ENCODE data around the gene PPARA.
"Not testable (repeated sequence)": the region's sequence is repeated elsewhere in the genome, so short reads cannot be mapped to it uniquely, and the experiment has no call there.

The PPARA gene

DNA sequence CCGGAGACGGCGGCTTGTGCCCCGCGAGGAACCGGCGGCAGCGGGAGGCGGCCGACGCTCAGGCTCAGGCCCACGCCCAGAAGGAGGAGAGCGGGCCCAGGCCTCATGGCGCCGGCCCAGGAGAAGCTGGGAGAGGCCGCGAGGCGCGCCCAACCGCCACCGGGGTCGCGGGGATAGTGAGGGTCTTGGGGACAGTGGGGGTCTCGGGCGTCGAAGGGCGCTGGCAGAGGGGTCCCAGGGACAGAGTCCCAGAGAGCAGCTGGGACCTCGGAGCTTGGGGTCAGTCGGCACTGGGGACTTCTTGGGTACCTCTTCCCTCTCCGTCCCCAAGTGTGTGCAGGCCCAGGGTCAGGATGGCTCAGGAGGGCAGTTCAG, 112.9 kb downstream of the PPARA start, which contains the start of gene PKDREJ:
Gene PKDREJ (minus strand): TSS at position 128 of the 375 bp plus-strand sequence. CDS start 21 bp downstream, at position 107.
- no peak for DNase-seq
- peaks cover 22% of the 10 kb centered on the region for H3K4me1 Mint-ChIP-seq
- H3K27ac Mint-ChIP-seq, result no peak within 1 kb of the TSS
- peaks cover 91% of the 10 kb centered on the region for H3K27me3 Mint-ChIP-seq
- H3K9me3 Mint-ChIP-seq, result peaks cover 10 to 14% of the 10 kb centered on the region in 2 donors
- peak within 1 kb of the TSS; percentile 49 to 69 for H3K4me3 Mint-ChIP-seq
- ATAC-seq, result no peak

DNA sequence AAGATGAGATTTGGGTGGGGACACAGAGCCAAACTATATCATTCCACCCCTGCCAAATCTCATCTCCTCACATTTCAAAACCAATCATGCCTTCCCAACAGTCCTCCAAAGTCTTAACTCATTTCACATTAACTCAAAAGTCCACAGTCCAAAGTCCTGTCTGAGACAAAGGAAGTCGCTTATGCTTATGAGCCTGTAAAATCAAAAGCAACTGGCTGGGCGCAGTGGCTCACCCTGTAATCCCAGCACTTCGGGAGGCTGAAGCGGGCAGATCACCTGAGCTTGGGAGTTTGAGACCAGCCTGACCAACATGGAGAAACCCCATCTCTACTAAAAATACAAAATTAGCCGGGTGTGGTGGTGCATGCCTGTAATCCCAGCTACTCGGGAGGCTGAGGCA, 114.2 kb downstream of the PPARA start:
- peaks cover 10 to 14% of the 10 kb centered on the region in 2 donors for H3K9me3 Mint-ChIP-seq
- H3K4me3 Mint-ChIP-seq, H3K27ac Mint-ChIP-seq: not testable (repeated sequence)

DNA sequence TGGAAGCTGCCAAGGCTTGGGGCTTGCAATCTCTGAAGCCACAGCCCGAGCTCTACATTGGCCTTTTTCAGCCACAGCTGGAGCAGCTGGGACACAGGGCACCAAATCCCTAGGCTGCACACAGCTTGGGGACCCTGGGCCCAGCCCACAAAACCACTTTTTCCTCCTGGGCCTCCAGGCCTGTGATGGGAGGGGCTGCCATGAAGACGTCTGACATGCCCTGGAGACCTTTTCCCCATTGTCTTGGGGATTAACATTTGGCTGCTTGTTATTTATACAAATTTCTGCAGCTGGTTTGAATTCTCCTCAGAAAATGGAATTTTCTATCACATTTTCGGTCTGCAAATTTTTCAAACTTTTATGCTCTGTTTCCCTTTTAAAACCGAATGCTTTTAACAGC, 115.3 kb downstream of the PPARA start:
- H3K27ac Mint-ChIP-seq, H3K4me3 Mint-ChIP-seq, ATAC-seq, DNase-seq: not testable (repeated sequence)
- Mint-ChIP-seq H3K9me3 (peaks cover 10 to 14% of the 10 kb centered on the region in 2 donors), H3K4me1 (peaks cover 27% of the 10 kb centered on the region), H3K27me3 (peaks cover 69% of the 10 kb centered on the region)

More for the DNA sequence above, 114.2 kb downstream of the PPARA start:
- ATAC-seq, DNase-seq: not testable (repeated sequence)
- H3K4me1 Mint-ChIP-seq, result peaks cover 27% of the 10 kb centered on the region
- peaks cover 80% of the 10 kb centered on the region for H3K27me3 Mint-ChIP-seq

DNA sequence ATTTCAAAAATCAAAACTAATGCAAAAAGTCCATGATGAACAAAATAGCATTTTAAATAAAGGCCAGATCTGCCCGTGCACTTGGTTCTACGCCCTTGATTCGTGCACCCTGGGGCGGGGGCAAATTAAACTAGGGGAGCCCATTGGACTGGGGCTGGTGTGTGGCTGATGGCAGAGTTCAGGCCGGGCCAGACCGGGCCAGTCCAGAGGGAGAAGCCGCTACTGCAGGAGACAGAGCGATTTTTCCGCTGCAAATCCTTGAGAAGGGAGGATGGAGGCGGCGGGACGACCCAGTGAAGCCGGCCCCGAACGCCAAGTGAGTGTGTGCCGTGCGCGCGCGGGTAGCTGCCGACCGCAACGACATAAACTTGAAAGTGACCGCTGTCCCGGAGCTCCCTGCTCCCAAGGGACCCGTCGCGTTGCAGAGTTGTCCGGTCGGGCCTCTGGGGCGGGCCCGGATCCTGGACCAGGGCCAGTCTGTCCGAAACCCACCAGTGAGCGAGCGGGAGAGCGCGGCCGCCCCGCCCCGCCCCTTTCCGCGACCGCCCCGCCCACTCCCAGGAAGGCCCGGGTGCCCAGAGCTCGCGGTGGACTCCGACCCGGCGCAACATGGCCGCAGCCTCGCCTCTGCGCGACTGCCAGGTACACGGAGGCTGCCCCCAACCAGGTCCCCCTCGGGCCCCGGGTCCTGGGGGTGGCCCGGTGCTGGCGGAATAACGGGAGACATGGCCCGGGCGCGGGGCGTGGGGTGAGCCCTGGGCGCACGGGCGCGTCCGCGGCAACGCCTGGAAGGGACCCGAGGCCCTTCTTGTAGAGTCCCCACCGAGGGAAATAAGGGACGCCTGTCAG, 117.3 kb downstream of the PPARA start, which contains the start of gene TTC38:
Gene TTC38 (plus strand): TSS at position 578 of the 849 bp plus-strand sequence. CDS start 32 bp downstream, at position 610.
- peaks cover 49% of the 10 kb centered on the region for H3K27me3 Mint-ChIP-seq
- H3K4me1 Mint-ChIP-seq, result peaks cover 21% of the 10 kb centered on the region
- peak within 1 kb of the TSS; percentile 80 to 90 for H3K27ac Mint-ChIP-seq
- peak; percentile 48 to 50 for DNase-seq
- peak; percentile 86 for ATAC-seq
- peak within 1 kb of the TSS; percentile 88 to 93 for H3K4me3 Mint-ChIP-seq
- H3K9me3 Mint-ChIP-seq, result peaks cover 10 to 14% of the 10 kb centered on the region in 2 donors

DNA sequence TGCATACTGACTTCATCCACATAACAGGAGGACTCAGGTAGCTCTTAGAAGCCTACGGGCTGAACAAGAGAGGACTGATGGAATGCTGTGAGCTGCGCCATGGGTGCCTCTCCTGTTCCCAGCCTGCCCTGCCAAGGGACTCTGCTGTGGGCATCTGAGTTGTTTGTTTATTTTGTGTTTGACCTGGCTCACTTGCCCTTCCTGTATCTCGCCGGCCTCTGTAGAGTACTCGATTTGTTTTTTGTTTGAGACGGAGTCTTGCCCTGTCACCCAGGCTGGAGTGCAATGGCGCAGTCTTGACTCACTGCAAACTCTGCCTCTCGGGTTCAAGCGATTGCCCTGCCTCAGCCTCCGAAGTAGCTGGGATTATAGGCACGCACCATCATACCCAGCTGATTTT, 119.2 kb downstream of the PPARA start:
- no peak overlapping the region for H3K27ac Mint-ChIP-seq

DNA sequence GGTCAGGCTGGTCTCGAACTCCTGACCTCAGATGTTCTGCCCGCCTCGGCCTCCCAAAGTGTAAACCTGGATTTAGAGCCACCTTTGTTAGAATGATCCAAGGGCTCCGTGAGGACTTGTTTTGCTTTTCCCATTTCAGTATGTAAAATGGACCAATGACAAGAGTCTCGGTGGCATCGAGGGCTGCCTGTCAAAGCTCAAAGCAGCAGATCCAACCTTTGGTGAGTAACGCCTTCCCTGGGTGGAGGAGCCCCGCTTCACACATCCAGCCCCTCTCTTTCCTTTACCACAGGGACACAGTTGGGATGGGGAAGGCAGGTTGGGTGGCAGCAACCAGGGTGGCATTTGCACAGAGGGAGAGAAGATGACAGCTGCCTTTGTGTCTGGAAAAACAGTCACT, 121.9 kb downstream of the PPARA start:
- Mint-ChIP-seq H3K27me3 (peaks cover 5% of the 10 kb centered on the region), H3K27ac (no peak overlapping the region)

More for the DNA sequence above, 119.2 kb downstream of the PPARA start:
- peaks cover 10 to 14% of the 10 kb centered on the region in 2 donors for H3K9me3 Mint-ChIP-seq
- no peak for DNase-seq
- H3K4me3 Mint-ChIP-seq, result no peak overlapping the region
- ATAC-seq, result no peak
- H3K4me1 Mint-ChIP-seq, result peaks cover 15% of the 10 kb centered on the region
- peaks cover 31% of the 10 kb centered on the region for H3K27me3 Mint-ChIP-seq

DNA sequence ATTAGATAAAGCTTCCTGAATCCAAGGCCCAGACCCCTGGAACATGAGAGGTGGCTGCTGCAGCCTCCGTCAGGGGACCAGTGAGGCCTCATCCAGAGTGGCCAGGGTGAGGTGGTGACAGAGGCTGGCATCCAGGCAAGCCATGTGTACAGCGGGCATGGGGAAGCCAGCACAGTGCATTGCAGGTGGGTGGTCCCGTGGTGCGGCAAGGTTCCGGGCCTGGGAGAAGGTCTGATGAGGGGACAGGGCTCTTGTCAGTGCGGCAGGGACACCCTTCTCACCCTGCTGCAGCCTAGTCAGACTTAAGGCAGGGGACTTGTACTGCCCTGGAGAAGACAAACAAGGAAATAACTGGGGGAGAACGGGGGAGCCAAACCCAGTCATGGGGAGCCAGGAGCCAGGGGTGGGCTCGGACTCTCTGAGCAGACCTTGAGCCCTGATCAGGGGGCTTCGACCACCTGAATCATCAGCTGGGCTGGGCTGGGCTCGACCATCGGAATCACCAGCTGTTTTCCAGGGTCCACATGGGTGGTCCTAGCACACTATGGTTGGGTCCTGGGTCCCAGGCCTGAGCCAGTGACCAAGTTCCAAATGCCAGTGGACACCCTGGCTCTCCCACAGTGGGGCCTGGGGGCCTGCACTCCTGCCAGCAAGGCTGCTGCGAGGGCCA, 122.6 kb downstream of the PPARA start:
- peaks cover 13% of the 10 kb centered on the region for H3K4me1 Mint-ChIP-seq
- H3K27ac Mint-ChIP-seq, result no peak overlapping the region
- ATAC-seq (no peak), DNase-seq (no peak)
- H3K27me3 Mint-ChIP-seq, result no peaks in the 10 kb centered on the region
- no peak overlapping the region for H3K4me3 Mint-ChIP-seq
- peaks cover 6 to 9% of the 10 kb centered on the region in 2 donors for H3K9me3 Mint-ChIP-seq

More for the DNA sequence above, 121.9 kb downstream of the PPARA start:
- Mint-ChIP-seq H3K4me1 (peaks cover 18% of the 10 kb centered on the region), H3K9me3 (peaks cover 6 to 9% of the 10 kb centered on the region in 2 donors), H3K4me3 (no peak overlapping the region)
- no peak for DNase-seq
- ATAC-seq, result no peak

DNA sequence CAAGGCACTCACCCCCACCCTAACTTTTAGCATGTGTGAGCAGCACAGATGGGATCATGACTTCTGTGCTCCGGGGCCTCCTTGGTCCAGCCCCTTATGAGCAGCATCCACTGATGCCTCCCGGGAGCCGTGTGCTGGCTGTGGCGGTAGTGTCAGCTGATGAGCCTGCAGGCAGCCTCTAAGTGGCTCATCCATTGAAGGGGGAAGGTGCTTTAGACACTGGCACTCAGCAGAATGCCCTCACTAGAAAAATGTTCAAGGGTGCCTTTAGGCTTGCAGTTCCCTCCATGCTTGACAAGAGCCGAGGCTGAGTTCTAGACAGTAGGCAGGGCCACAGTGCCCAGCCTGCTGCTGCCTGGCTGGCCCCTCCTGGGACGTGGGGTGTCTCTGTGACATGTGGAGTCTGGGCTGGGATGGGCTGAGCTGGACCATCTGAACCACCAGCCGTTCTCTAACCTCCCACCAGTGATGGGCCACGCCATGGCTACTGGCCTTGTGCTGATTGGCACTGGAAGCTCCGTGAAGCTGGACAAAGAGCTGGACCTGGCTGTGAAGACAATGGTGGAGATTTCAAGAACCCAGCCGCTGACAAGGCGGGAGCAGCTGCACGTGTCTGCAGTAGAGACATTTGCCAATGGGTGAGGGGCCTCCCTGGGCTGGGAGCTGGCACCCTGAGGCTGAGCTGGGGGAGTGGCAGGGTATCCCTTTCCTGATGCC, 123.3 kb downstream of the PPARA start:
- Mint-ChIP-seq H3K4me1 (peaks cover 6% of the 10 kb centered on the region), H3K27me3 (no peaks in the 10 kb centered on the region), H3K4me3 (no peak overlapping the region), H3K9me3 (peaks cover 6 to 9% of the 10 kb centered on the region in 2 donors), H3K27ac (no peak overlapping the region)
- DNase-seq, result no peak
- ATAC-seq, result no peak

DNA sequence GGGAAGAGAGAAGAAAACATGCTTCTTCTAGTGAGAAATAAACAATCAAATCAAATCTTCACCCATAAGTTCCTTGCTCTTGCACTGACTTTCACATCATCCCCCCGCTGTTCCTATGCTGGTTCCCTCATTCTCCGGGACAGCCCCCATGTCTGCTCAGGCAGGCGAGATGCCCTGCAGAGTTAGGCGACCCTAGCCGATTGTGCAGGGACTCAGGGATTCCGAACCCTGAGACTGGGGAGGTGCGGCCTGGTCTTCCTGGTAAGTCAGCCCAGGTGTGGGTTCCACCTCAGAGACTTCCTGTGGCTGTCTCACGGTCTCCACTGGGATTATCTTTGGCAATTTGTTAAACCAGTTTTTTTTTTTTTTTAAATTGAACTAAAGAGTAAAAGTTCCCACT, 124.1 kb downstream of the PPARA start:
- H3K4me3 Mint-ChIP-seq, result no peak overlapping the region
- H3K9me3 Mint-ChIP-seq, result peaks cover 6 to 9% of the 10 kb centered on the region in 2 donors
- peaks cover 5% of the 10 kb centered on the region for H3K4me1 Mint-ChIP-seq
- no peak for DNase-seq
- no peak overlapping the region for H3K27ac Mint-ChIP-seq
- ATAC-seq, result no peak
- H3K27me3 Mint-ChIP-seq, result no peaks in the 10 kb centered on the region

DNA sequence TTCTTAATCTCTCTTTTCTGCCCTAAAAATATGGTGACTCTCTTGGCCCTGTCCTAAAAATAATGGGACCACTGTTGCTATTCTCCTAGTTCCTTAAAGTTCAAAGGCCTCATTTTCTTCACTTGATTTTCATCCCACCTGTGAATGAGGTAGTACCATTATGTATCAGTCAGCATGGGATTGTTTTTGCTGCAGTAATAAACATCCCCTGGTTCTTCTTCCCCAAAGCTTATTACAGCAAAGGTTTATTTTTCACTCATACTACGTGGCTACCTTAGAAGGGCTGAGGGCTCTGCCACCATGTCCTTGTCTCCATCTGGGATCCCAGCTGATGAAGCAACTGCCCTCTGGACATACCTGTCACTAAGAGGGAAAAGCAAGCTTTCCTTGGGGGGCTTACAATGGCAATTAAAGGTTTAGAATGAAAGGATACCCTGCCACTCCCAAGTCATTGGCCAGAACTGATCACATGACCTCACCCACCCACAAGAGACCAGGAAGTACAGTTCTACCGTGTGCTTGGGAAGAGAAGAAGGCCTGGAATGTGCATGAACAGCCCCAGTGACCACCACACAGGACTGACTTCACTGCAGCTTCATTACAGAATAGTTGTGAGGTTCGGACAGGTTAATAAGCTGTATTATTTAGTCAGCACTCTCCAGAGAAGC, 125.3 kb downstream of the PPARA start:
- Mint-ChIP-seq H3K27ac (no peak overlapping the region), H3K27me3 (no peaks in the 10 kb centered on the region), H3K4me3 (no peak overlapping the region), H3K4me1 (peaks cover 5% of the 10 kb centered on the region), H3K9me3 (peaks cover 6 to 9% of the 10 kb centered on the region in 2 donors)
- no peak for ATAC-seq
- DNase-seq, result no peak

DNA sequence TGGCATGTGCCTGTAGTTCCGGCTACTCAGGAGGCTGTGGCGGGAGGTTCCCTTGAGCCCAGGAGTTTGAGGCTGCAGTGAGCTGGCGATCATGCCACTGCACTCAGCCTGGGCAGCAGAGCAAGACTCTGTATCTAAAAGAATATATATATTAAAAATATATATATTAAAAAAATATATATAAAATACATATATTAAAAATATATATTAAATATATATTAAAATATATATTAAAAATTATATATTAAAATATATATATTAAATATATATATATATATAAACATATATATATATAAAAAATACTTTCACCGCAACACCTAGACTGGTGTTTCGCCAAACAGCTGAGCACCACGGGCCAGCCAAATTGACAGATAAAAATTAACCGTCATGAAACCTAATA, 126.2 kb downstream of the PPARA start:
- H3K9me3 Mint-ChIP-seq, result peaks cover 6 to 9% of the 10 kb centered on the region in 2 donors
- H3K27me3 Mint-ChIP-seq, result no peaks in the 10 kb centered on the region
- no peak overlapping the region for H3K27ac Mint-ChIP-seq
- ATAC-seq (no peak), DNase-seq (no peak)
- H3K4me3 Mint-ChIP-seq, result no peak overlapping the region
- peaks cover 5% of the 10 kb centered on the region for H3K4me1 Mint-ChIP-seq

DNA sequence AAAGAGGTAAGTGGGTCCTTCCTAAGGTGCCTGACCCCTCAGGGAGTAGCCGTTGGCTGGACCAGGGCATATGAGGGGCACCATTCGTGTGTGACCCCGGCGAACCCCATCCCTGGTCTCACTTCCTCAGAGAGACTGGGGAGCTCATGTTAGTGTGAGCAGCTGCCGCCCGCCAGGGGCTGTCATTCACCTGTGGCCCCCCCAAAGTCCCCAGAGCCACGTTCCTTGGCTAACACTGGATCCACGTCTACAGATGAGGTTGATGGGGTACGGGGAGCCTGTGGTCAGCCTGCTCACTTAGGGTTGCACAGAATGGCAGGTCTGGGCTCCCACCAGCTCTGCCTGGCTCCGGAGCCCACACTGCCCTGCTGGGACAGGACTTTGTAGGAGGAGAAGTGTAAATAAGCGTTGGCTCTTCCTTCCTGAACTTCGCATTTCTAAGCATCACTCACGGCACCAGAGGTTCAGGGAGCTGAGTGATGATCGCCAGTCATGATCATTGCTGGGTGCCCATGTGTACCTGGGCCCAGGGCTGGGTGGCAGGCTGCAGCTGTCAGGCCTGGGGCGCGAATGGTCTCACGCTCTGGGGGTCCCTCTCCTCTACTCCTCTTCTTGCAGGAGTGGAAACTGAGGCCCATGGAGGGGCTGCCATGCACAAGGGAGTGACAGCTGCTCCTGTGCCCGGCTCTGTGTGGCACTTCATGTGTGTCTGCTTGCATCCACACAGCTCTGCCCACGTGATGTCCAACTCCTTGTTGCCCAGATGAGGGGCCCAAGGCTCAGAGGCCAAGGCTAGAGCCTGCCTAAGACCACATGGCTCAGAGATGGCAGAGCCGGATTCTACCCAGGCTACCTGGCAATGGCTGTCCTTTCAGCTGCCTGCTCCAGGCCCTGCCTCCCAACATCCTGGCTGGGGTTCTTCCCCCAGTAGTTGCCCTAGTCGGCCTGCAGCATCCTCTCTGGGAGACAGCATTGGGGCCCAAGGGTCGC, 128.6 kb downstream of the PPARA start:
- Mint-ChIP-seq H3K9me3 (peaks cover 6 to 9% of the 10 kb centered on the region in 2 donors), H3K4me3 (no peak overlapping the region), H3K27ac (no peak overlapping the region), H3K27me3 (no peaks in the 10 kb centered on the region), H3K4me1 (peaks cover 5% of the 10 kb centered on the region)
- DNase-seq, result no peak
- no peak for ATAC-seq

DNA sequence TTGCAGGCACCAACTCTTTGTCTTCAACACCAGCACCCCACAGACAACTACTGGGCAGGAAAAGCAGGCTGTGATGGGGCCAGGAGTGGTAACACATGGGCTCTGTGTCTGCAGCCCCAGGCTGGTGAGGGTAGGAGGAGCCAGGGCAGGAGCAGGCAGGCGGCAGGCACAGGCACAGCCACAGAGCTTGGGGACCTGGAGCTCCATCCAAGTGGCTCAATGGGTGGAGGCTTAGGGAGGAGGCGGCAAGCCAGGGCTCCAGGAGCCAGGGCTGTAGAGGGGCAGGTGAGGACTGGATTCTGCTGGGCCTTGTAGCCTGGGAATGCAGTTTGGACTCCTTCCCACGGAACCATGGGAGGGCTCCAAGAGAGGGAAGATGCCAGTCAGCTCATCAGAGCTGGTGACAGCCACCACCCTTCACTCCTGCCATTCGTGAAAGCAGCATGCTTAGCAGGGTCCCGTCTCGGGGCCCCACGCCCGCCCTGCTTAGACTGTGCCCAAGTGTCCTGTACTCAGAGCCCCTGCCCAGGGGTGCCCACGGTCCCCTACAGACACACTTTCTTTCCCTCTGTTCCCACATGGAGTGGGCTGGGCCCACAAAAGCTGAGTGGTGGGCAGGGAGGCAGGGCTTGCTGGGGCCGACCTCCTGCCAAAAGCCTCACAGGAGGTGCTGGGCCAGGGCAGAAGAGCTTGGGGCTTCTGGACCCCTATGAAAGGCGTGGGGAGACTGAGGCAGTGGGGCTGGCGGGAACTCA, 129.9 kb downstream of the PPARA start:
- no peak for ATAC-seq
- peaks cover 5% of the 10 kb centered on the region for H3K4me1 Mint-ChIP-seq
- DNase-seq, result no peak

More for the DNA sequence above, 129.9 kb downstream of the PPARA start:
- Mint-ChIP-seq H3K9me3 (peaks cover 5 to 8% of the 10 kb centered on the region in 2 donors), H3K4me3 (no peak overlapping the region), H3K27me3 (no peaks in the 10 kb centered on the region), H3K27ac (no peak overlapping the region)
